ENCODE data around the gene PDILT. TPM values are rescaled to one million over a fixed set of nuclear protein-coding genes. Genes with fewer than 3 reads are reported as not detected.

PDILT gene
- total and polyA plus RNA-seq, 2 of the 8 experiments (the other 6 are each of a cell fraction or from before 2014, with no cell fraction given): not detected

GRCh38 chr16:20319406-20319805 lies 85.1 kb downstream of the PDILT start:
- no peak overlapping the region for H4K91ac ChIP-seq (replicated peaks; ENCODE audit: insufficient read length, low read length)
- no peaks in the 10 kb centered on the region for H3K36me3 ChIP-seq (ENCODE audit: control insufficient read depth in 2 of 4, insufficient read depth in 4 of 4, low read length in 3 of 4)
- WGBS, 2 experiments (ENCODE audit: extremely low coverage in 1 of 2, insufficient coverage in 1 of 2, insufficient read length in 1 of 2, insufficient replicate concordance in 2 of 2, low coverage in 1 of 2, low lambda C conversion rate in 2 of 2, missing lambda C conversion rate in 1 of 2): 68% methylated on average over 1 of the region's 1 CpG; no CpG with 5 or more reads in 1 of the 2 experiments
- no peaks in the 10 kb centered on the region; a peak in 1 of 7 replicates for H3K27me3 ChIP-seq (replicated peaks in 1 of 4; ENCODE audit: control insufficient read depth in 3 of 4, extremely low read depth in 1 of 4, insufficient read depth in 3 of 4, low read length in 3 of 4)
- H2BK120ac ChIP-seq (replicated peaks; ENCODE audit: low read depth, low read length): no peak overlapping the region
- H2AK5ac ChIP-seq (ENCODE audit: low read depth, low read length): no peak overlapping the region
- H3K4me2 ChIP-seq (ENCODE audit: insufficient read depth in 1 of 2, low read depth in 2 of 2, low read length in 2 of 2): no peak overlapping the region
- no peak overlapping the region for H3K56ac ChIP-seq (replicated peaks; ENCODE audit: insufficient read length, low read depth, low read length)
- H2BK12ac ChIP-seq (ENCODE audit: low read depth, low read length): no peak overlapping the region
- no peak overlapping the region for H3K4me3 ChIP-seq (ENCODE audit: extremely low read depth in 1 of 4, insufficient read depth in 2 of 4, low read depth in 3 of 4, low read length in 4 of 4)
- H4K20me1 ChIP-seq (replicated peaks in 1 of 2; ENCODE audit: control insufficient read depth in 1 of 2, insufficient read depth in 2 of 2, low read length in 2 of 2): no peaks in the 10 kb centered on the region
- no peak overlapping the region for H2BK20ac ChIP-seq (ENCODE audit: low read length)
- FAIRE-seq (no peak), DNase-seq (ENCODE audit: low read depth in 1 of 2, low spot score in 2 of 2) (no peak)
- H3K4ac ChIP-seq (replicated peaks; ENCODE audit: insufficient read length, low read depth, low read length): no peak overlapping the region
- no peak overlapping the region for H3K14ac ChIP-seq (ENCODE audit: insufficient read length)
- H3K18ac ChIP-seq (ENCODE audit: extremely low read depth, low read length): no peak overlapping the region
- no peaks in the 10 kb centered on the region for H3K79me2 ChIP-seq (ENCODE audit: control insufficient read depth in 1 of 2, insufficient read depth in 2 of 2, low read length in 2 of 2)
- ChIA-PET CTCF (ENCODE audit: partially characterized antibody) (interaction anchor here (0.6 to 2.3 kb wide), 4 partner anchors 17 to 934 kb away, joined by 3 to 6 read pairs (median 6); no protein-coding TSS in a partner anchor), POLR2A (ENCODE audit: partially characterized antibody) (no interaction called here)
- H2BK15ac ChIP-seq (ENCODE audit: low read length): no peak overlapping the region
- no peak overlapping the region for H4K8ac ChIP-seq (ENCODE audit: extremely low read depth, insufficient read depth, low read length)
- no peak overlapping the region for H2BK5ac ChIP-seq (ENCODE audit: low read depth, low read length)
- no peaks in the 10 kb centered on the region for H3K9me3 ChIP-seq (ENCODE audit: insufficient read depth in 2 of 2, low read depth in 1 of 2, low read length in 1 of 2)
- H3K23ac ChIP-seq (ENCODE audit: insufficient read length): no peak overlapping the region
- H3K23me2 ChIP-seq (ENCODE audit: low read depth, low read length): no peaks in the 10 kb centered on the region
- H3K4me1 ChIP-seq (replicated peaks in 1 of 4; ENCODE audit: control insufficient read depth in 3 of 4, insufficient read depth in 4 of 4, low read length in 3 of 4): no peaks in the 10 kb centered on the region
- no peaks in the 10 kb centered on the region for H3K79me1 ChIP-seq (ENCODE audit: low read depth, low read length)
- H4K5ac ChIP-seq (ENCODE audit: insufficient read length, low read depth, low read length): no peak overlapping the region
- H3K9ac ChIP-seq (replicated peaks in 1 of 4; ENCODE audit: extremely low read depth in 1 of 4, low read depth in 3 of 4, low read length in 3 of 4): no peak overlapping the region
- H2AFZ ChIP-seq (ENCODE audit: low read length): no peak overlapping the region
- H3K27ac ChIP-seq (ENCODE audit: low read depth, low read length): no peak overlapping the region
- no peak for TF ChIP-seq CBX8 (IDR thresholded peaks at IDR 0.05; ENCODE audit: borderline replicate concordance, low read depth, low read length)
- TF ChIP-seq KDM1A (IDR thresholded peaks at IDR 0.05; ENCODE audit: borderline replicate concordance, low read length): no peak
- TF ChIP-seq CREB1 (IDR thresholded peaks at IDR 0.05): no peak
- no peak for TF ChIP-seq SRF (IDR thresholded peaks at IDR 0.05; ENCODE audit: low read depth, low read length)
- TF ChIP-seq RFX5 (IDR thresholded peaks at IDR 0.05; ENCODE audit: borderline replicate concordance, low read depth, low read length): no peak
- TF ChIP-seq ATF2 (IDR thresholded peaks at IDR 0.05; ENCODE audit: low read length): no peak
- no peak for TF ChIP-seq RNF2 (IDR thresholded peaks at IDR 0.05; ENCODE audit: borderline replicate concordance, low read depth, low read length, missing control alignments, poor library complexity, severe bottlenecking)
- no peak for TF ChIP-seq JUND (IDR thresholded peaks at IDR 0.05; ENCODE audit: low read length)
- TF ChIP-seq, protein P1, sequence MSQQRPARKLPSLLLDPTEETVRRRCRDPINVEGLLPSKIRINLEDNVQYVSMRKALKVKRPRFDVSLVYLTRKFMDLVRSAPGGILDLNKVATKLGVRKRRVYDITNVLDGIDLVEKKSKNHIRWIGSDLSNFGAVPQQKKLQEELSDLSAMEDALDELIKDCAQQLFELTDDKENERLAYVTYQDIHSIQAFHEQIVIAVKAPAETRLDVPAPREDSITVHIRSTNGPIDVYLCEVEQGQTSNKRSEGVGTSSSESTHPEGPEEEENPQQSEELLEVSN (IDR thresholded peaks at IDR 0.05): no peak
- TF ChIP-seq CHD1 (IDR thresholded peaks at IDR 0.05; ENCODE audit: low read depth, low read length): no peak
- TF ChIP-seq ZNF274 (IDR thresholded peaks at IDR 0.05; ENCODE audit: borderline replicate concordance, extremely low read depth, low read length): no peak
- no peak for TF ChIP-seq RXRA (IDR thresholded peaks at IDR 0.05; ENCODE audit: insufficient read depth, low read depth, low read length)

Data from H1 (cell line).